Upper lobe of left lung (tissue), 4 donors: ENCODE measurements around the gene ITM2C.

Experiments
- CTCF ChIP-seq, 6 experiments: fragments of 450-650 bp in 4 of 6; fragments of 200-600 bp in 2 of 6; sonication (generic) in 2 of 6; IDR thresholded peaks; one replicate each; pipeline ENCODE4 v1.5.1; 2016 to 2019; ENCODE audit warnings: antibody characterized with exemption in 6 of 6
- EP300 ChIP-seq, 4 donors: sonication (generic); formaldehyde crosslinking; IDR thresholded peaks; one replicate each; pipeline ENCODE4 v1.5.1; 2017; ENCODE audit warnings: antibody characterized with exemption in 4 of 4, control low read depth in 2 of 4
- POLR2A ChIP-seq, 4 donors: fragments of 450-650 bp; IDR thresholded peaks; one replicate each; pipeline ENCODE4 v1.5.1; 2016 to 2017; ENCODE audit warnings: antibody characterized with exemption in 4 of 4, mild to moderate bottlenecking in 2 of 4

DNA sequence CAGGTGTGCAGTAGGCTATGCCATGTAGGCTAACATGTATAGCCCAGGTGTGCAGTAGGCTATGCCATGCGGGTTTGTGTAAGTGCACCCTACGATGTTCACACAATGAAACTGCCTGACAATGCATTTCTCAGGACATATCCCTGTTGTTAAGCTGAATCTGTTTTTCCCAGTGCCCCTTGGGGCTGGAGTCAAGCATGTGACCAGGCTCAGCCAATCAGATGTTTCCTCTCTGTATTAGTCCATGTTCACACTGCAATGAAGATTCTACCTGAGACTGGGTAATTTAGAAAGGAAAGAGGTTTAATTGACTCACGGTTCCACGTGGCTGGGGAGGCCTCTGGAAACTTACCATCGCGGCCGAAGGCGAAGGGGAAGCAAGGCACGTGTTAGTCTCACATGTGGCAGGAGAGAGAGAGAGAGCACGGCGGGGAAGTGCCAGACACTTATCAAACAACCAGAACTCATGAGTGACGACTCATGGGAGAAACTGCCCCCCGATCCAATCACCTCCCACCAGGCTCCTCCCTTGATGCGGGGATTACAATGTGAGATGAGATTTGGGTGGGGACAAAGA, 24.2 kb downstream of the ITM2C start:
- no peak for TF ChIP-seq CTCF (IDR thresholded peaks at IDR 0.05)
- TF ChIP-seq POLR2A (IDR thresholded peaks at IDR 0.05): no peak
- no peak for TF ChIP-seq EP300 (IDR thresholded peaks at IDR 0.05)
